SK-MEL-5 (cell line): ENCODE measurements around the gene SMAGP. TPM values are rescaled to one million over a fixed set of nuclear protein-coding genes. Genes with fewer than 3 reads are reported as not detected.

Experiments used
- DNase-seq: peaks from one replicate; pipeline ENCODE4 v3.0.0-alpha.2; 2016; ENCODE audit warnings: low read depth, low spot score
- in situ Hi-C: cut with HindIII; loops from 2 replicates; pipeline ENCODE4 v1.10.0; 2016; ENCODE audit warnings: low sequenced_read_pairs, high pct_unique_total_duplicates, low pct_unique_long_range_greater_than_20kb
- total RNA-seq: library from RNA; depleted of rRNA; stranded (reverse); fragments of >200 nt; shearing (Covaris generic); gene quantifications from 2 replicates; pipeline ENCODE4 v1.2.3, GENCODE V29; 2014; rRNA removed

SMAGP gene
- total RNA-seq, 1 experiment from 2014 or later, result 1.8 TPM

DNA sequence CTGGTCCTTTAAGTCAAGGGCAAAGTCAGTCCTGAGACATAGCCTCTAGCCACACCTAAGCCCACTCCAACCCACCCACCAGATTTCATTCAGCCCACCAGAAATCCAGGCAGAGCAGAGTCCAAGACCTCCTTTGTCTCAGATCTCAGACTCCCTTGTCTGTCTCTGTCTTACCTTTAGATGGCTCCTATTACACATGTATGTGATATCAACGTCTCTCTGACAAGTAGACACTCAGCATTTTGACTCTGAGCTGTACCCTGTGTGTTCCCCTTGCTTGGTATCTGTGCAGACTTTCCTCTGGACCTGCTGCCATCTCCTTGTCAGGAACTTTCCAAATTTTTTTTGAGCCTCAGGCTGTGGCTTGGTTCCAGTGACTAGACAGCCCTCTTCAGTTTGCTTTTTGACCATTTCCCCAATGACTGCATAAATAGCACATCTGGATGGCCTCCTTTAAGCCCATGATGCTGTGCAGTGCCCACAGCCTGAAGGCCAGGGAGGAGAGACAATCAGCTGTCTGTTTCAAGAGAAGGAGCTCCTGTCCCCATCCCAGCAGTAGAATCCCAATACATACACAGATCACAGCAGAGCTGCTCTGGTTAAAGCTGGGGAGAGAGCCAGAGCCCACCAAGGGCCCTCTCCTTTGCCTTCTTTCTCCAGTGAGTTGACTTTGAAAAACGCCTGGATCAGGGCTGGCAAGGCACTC is 59.4 kb downstream of the SMAGP start:
- in situ Hi-C loops, result no loop called here
- peak; percentile 85 for DNase-seq

DNA sequence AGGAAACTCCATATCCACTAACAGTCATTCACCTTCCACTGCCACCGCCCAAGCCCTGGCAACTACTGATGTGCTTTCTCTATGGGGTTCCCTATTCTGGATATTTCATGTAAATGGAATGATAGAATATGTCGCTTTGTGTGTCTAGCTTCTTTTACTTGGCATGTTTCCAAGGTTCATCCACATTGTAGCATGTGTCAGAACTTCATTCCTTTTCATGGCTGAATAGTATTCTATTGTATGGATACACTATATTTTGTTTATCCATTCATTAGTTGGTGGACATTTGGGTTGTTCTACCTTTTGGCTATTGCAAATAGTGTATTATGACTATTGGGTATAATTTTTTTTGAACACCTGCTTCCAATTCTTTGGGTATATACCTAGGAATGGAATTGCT is 61.0 kb downstream of the SMAGP start:
- in situ Hi-C loops, result no loop called here
- no peak for DNase-seq

DNA sequence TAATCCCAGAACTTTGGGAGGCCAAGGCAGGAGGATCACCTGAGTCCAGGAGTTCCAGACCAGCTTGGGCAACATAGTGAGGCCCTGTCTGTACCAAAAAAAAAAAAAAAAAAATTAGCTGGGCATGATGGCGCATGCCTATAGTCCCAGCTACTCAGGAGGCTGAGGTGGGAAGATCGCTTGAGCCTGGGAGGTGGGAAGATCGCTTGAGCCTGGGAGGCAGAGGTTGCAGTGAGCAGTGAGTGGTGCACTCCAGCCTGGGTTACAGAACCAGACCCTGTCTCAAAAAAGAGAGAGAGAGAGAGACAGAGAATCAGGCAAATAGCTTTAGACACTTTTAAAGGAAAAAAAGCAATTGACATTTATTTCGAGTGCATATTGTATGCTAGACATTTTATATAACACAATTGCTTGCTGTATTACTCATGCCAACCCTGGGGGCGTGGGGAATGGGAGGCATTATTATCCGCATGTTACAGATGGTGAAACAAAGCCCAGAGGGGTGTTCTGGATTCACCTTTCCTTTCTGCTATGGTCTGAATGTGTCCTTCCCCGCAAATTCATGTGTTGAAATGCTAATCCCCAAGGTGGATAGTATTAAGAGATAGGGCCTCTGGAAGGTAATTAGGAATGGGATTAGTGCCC is 62.1 kb downstream of the SMAGP start:
- no peak for DNase-seq
- in situ Hi-C loops, result no loop called here

DNA sequence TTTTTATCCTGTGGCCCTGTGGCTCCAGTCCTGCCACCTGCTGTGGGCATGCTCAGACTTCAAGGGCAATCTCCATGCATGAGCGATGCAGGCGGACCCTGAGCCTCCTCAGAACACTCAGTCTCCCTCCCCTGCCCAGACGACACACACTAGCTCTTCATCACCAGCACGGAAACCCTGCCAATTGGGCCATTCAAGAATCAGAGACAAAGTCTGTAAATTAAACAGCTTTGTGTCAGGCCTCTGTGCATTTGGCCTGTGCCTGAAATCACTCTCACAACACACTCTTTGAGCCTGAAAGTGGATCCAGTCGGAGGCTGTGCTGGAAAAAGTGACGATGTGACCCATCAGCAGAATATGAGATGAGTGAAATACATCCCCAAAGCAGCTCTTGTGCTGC is 64.9 kb downstream of the SMAGP start:
- in situ Hi-C loops, result no loop called here
- DNase-seq, result no peak

DNA sequence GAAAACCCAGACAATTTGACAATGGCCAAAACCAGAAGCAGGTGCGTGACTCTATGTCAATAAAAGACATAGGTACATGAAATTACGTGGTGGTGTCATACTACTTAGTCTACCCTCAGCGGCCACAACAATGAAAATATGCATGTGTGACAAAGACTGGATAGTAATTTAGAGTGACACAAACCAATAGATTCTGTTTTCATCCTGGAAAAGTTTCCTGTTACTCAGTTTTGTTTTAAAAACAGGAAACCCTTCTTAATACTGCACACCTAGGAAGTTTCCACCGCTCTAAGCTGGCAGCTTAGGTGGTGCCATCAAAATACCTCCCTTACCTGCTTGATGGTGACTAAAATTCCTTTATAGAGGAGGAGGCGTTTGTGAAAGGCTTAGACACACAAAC is 67.5 kb downstream of the SMAGP start:
- in situ Hi-C loops, result no loop called here

DNA sequence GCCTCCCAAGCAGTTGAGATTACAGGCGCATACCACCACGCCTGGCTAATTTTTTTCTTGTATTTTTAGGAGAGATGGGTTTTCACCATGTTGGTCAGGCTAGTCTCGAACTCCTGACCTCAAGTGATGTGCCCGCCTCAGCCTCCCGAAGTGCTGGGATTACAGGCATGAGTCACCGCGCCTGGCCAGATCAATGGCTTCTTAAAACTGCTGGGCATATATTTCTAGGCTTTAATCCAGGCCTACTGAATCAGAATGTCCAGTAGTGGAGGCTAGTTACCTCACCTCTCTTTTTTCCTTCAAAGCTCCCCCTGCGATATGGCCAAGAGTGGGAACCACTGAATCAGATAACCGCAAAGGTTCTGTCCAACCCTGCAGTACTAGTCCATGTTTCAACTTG is 69.4 kb downstream of the SMAGP start:
- DNase-seq, result no peak
- in situ Hi-C loops, result no loop called here

More for the DNA sequence above, 67.5 kb downstream of the SMAGP start:
- DNase-seq, result no peak

DNA sequence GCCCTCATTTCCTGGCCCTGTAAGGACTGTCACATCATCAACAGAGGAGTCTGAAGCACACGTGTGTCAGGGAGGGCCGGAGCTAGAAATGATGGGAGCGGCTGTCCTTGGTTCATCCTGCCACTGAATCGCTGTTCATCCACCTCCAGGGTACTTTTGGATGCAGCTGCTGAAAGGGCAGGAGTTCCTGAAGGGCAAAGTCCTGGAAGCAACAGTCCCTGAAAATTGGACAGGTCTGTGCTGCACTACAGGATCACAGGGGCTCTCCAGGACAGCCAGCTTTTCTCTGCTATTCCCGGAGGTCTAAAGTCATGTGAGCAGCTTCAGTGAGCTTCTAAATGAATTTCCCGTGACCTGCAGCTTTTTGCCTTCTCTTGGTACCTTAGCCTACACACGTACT is 70.1 kb downstream of the SMAGP start:
- DNase-seq, result no peak
- in situ Hi-C loops, result no loop called here

DNA sequence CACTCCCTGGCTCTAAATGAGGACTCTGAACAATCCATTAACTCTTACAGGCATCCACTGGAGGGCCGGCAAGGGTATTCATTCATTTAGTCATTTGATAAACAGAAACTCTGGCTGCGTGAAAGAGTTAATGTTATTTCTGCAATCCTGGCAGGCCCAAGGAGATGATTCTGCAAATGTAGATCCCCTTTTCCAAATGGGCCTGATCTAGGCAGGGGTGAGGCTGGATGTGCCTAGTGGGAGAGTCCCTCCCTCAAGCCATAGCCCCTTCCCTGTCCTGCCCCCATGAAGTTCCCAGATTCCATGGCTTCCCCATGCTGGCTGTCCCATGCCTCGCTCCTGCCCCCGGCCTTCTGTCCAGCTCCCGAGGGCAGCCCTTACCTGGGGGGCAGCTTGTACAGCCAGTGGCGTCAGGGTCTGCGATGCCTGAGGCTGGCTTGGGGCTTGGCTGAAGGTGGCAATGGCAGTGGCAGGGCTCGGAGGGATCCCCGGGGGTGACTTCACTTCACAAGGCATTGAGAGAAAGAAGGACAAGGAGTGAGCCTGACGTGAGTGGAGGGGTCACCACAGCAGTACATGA is 70.8 kb downstream of the SMAGP start:
- DNase-seq, result no peak

DNA sequence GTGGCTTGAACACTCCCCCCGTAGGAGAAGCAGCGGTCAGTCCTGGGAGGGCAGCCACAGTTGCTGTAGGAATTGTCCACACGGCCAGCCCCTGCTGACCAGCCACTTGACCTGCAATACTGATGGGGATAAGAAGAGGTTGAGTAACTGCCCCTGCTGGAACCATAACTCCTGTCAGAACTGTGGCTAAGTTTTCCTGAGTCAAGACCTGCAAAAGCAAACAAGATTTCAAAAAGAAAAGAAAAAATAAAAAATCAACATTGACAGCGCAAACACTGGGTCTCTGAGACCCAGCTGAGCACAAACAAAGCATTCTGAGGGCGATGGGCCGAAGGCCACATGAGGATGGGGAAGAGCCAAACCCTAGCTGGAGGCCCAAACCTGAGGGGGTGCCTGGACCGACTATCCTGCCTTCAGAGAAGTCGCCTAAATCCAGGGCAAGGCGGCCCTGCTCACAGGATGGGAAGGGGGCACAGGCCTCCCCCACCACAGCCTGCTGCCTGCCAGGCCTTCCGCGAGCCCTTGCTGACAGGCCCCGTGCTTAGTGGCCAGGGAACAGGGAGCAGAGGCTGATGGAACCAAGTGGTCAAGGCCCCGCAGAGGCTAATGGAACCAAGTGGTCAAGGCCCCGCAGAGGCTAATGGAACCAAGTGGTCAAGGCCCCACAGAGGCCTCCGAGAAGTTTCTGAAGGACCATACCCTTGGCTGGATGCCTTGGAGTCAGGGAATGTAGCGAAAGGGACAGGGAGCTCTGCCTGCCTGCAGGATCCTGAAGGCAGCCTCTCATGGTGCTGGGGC is 71.4 kb downstream of the SMAGP start:
- DNase-seq, result no peak
- in situ Hi-C loops, result no loop called here

More for the DNA sequence above, 70.8 kb downstream of the SMAGP start:
- in situ Hi-C loops, result no loop called here

DNA sequence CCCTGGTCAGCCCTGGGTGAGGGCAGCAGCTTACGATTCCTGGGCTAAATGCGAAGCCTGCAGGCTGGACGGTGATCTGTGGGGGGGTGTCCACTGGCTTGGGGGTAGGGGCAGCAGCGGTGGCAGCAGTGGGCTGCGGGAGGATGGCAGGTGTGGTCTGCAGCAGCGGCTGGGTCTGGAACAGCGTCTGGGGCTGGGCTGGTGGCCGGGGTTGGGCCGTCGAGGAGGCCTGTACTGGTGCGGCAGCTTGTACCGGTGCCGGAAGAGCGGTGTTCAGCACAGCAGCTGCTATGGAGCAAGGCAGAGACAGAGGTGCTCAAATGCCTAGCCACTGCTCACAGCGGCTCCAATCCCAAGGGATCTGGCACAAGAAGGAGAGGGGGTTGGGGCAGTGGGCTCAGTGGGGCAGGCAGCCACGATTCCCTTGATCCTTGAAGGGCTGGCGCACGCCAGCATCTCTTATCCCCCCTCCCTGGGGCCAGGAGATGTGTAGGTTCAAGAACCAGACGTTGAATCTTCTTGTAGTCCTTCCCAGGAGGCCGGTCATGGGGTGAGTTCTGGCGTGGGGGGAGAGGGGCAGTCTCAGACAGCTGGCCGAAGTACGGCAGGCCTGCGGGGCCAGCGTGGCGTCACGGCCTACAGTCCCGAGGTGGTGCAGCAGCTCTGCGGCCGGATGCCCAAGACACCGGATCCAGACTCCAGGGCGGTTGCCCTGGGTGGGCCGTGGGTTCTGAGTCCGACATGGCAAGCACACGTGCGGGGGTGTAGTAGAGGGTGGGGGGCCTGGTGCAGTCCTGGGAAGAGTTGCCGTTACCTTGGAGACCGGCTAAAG is 72.3 kb downstream of the SMAGP start:
- DNase-seq, result no peak
- in situ Hi-C loops, result no loop called here

DNA sequence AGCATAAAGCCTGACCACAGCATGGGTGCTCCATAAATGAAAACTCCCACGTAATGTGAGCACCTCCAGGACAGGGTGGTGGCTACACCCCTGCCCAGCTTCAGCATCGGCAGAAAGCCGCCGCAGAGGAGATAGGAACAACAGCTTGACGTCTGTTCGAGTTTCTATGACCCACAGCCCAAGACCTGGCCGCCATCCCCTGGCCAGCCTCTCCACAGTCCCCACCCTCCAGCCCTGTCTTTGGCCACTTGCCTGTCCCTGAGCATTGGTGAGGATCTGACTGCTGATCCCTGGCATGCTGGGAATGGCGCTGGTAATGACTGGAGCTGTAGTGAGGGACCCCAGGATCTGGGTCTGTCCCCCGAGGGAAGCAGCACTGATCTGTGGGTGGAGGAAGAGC is 73.7 kb downstream of the SMAGP start:
- in situ Hi-C loops, result no loop called here
- no peak for DNase-seq

DNA sequence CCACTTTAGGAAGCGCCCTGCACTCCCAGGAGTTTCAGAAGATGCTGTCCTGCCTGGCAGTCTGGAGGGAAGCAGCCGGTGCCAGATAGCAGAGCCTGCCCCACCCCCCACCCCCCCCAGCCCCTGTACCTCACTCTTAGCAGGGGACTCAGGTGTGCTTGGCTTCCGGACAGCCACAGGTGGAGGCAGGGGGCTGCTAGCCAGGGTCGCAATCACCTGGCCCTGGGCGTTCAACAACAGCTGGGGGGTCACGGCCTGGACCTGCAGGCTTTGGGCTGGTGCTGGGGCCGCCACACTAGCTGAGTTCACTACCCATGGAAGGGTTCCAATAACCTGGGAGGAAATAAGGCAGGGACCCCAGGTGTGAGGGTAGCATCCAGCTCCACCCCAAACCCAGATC is 74.4 kb downstream of the SMAGP start:
- in situ Hi-C loops, result no loop called here
- DNase-seq, result no peak

Other genes with a start within 250 kb of the SMAGP start
- 148 and 168 TPM in 2 replicates for gene SLC11A2, start 244.0 kb downstream of the SMAGP start, total RNA-seq
- gene LETMD1, start 222.1 kb downstream of the SMAGP start, total RNA-seq, result 68.6 and 77.5 TPM in 2 replicates
- gene CSRNP2, start 186.8 kb downstream of the SMAGP start, total RNA-seq, result 15.0 and 16.0 TPM in 2 replicates
- 11.3 and 12.1 TPM in 2 replicates for gene TFCP2, start 97.3 kb downstream of the SMAGP start, total RNA-seq
- 1.5 and 3.1 TPM in 2 replicates for gene POU6F1, start 52.4 kb downstream of the SMAGP start, total RNA-seq
- gene DAZAP2, start 31.6 kb downstream of the SMAGP start, total RNA-seq, result 424 and 462 TPM in 2 replicates
- 0.08 TPM in 1 of 2 replicates, not detected in the other for gene BIN2, start 53.8 kb upstream of the SMAGP start, total RNA-seq
- not detected in 2 replicates for gene CELA1, start 76.3 kb upstream of the SMAGP start, total RNA-seq
- 1.3 and 3.7 TPM in 2 replicates for gene GALNT6, start 121.0 kb upstream of the SMAGP start, total RNA-seq
- gene SLC4A8, start 154.4 kb upstream of the SMAGP start, total RNA-seq, result 0.11 TPM in 1 of 2 replicates, not detected in the other